ENCODE measurements around the gene NT5M.

NT5M gene

GRCh38 chr17:17303847-17304490 is 796 bp downstream of the NT5M start:
- WGBS, result 27% methylated on average over 21 of the region's 21 CpGs
- H3K27ac ChIP-seq (ENCODE audit: low read depth, low read length), result no peak overlapping the region
- H3K36me3 ChIP-seq (ENCODE audit: insufficient read depth, low read length), result 0 out of 2 replicates have a peak, but pooled peaks cover 1% of the 10 kb centered on the region
- peaks cover 12% of the 10 kb centered on the region for H3K27me3 ChIP-seq (ENCODE audit: insufficient read depth, low read length)
- H3K9me3 ChIP-seq (ENCODE audit: insufficient read depth, low read depth, low read length), result no peaks in the 10 kb centered on the region
- no peaks in the 10 kb centered on the region for H3K4me1 ChIP-seq (ENCODE audit: insufficient read depth, low read length)
- H3K9ac ChIP-seq (ENCODE audit: low read depth, low read length), result peak overlapping the region; percentile 58
- peak overlapping the region; percentile 80 for H3K4me3 ChIP-seq (ENCODE audit: low read length)

GRCh38 chr17:17304521-17304985 is 1.4 kb downstream of the NT5M start:
- H3K9me3 ChIP-seq (ENCODE audit: insufficient read depth, low read depth, low read length), result no peaks in the 10 kb centered on the region
- WGBS, result 85% methylated on average over 2 of the region's 2 CpGs
- peaks cover 12% of the 10 kb centered on the region for H3K27me3 ChIP-seq (ENCODE audit: insufficient read depth, low read length)
- H3K9ac ChIP-seq (ENCODE audit: low read depth, low read length), result no peak overlapping the region
- peak overlapping the region; percentile 80; the same call in 1 of the 2 replicates for H3K4me3 ChIP-seq (ENCODE audit: low read length)
- H3K27ac ChIP-seq (ENCODE audit: low read depth, low read length), result no peak overlapping the region
- H3K4me1 ChIP-seq (ENCODE audit: insufficient read depth, low read length), result no peaks in the 10 kb centered on the region
- peaks cover 6% of the 10 kb centered on the region; the same call in 1 of the 2 replicates for H3K36me3 ChIP-seq (ENCODE audit: insufficient read depth, low read length)

GRCh38 chr17:17305281-17305801 is 2.2 kb downstream of the NT5M start:
- Histone ChIP-seq H3K4me3 (ENCODE audit: low read length) (no peak overlapping the region), H3K4me1 (ENCODE audit: insufficient read depth, low read length) (no peaks in the 10 kb centered on the region), H3K27me3 (ENCODE audit: insufficient read depth, low read length) (peaks cover 12% of the 10 kb centered on the region), H3K27ac (ENCODE audit: low read depth, low read length) (no peak overlapping the region), H3K9me3 (ENCODE audit: insufficient read depth, low read depth, low read length) (no peaks in the 10 kb centered on the region), H3K36me3 (ENCODE audit: insufficient read depth, low read length) (peaks cover 6% of the 10 kb centered on the region; the same call in 1 of the 2 replicates), H3K9ac (ENCODE audit: low read depth, low read length) (no peak overlapping the region)
- 75% methylated on average over 5 of the region's 8 CpGs for WGBS

- H3K4me1 ChIP-seq (ENCODE audit: insufficient read depth, low read length), result no peaks in the 10 kb centered on the region
- peaks cover 4% of the 10 kb centered on the region for H3K27me3 ChIP-seq (ENCODE audit: insufficient read depth, low read length)
- WGBS, result 82% methylated on average over 1 of the region's 1 CpG
- H3K36me3 ChIP-seq (ENCODE audit: insufficient read depth, low read length), result peaks cover 6% of the 10 kb centered on the region; the same call in 1 of the 2 replicates
- no peak overlapping the region for H3K9ac ChIP-seq (ENCODE audit: low read depth, low read length)
- peaks cover 4% of the 10 kb centered on the region; the same call in 1 of the 2 replicates for H3K9me3 ChIP-seq (ENCODE audit: insufficient read depth, low read depth, low read length)
- H3K4me3 ChIP-seq (ENCODE audit: low read length), result no peak overlapping the region
- H3K27ac ChIP-seq (ENCODE audit: low read depth, low read length), result no peak overlapping the region
Measured at GRCh38 chr17:17309356-17309755, 6.2 kb downstream of the NT5M start.

- peaks cover 4% of the 10 kb centered on the region; the same call in 1 of the 2 replicates for H3K9me3 ChIP-seq (ENCODE audit: insufficient read depth, low read depth, low read length)
- no peak overlapping the region for H3K9ac ChIP-seq (ENCODE audit: low read depth, low read length)
- H3K36me3 ChIP-seq (ENCODE audit: insufficient read depth, low read length), result peaks cover 6% of the 10 kb centered on the region; the same call in 1 of the 2 replicates
- H3K4me1 ChIP-seq (ENCODE audit: insufficient read depth, low read length), result no peaks in the 10 kb centered on the region
- H3K27me3 ChIP-seq (ENCODE audit: insufficient read depth, low read length), result no peaks in the 10 kb centered on the region
- 63% methylated on average over 12 of the region's 12 CpGs for WGBS
- H3K4me3 ChIP-seq (ENCODE audit: low read length), result no peak overlapping the region
- H3K27ac ChIP-seq (ENCODE audit: low read depth, low read length), result no peak overlapping the region
Measured at GRCh38 chr17:17313350-17313991, 10.3 kb downstream of the NT5M start.

- Histone ChIP-seq H3K27ac (ENCODE audit: low read depth, low read length) (no peak overlapping the region), H3K4me1 (ENCODE audit: insufficient read depth, low read length) (no peaks in the 10 kb centered on the region), H3K9me3 (ENCODE audit: insufficient read depth, low read depth, low read length) (peaks cover 4% of the 10 kb centered on the region; the same call in 1 of the 2 replicates), H3K27me3 (ENCODE audit: insufficient read depth, low read length) (no peaks in the 10 kb centered on the region), H3K4me3 (ENCODE audit: low read length) (no peak overlapping the region), H3K36me3 (ENCODE audit: insufficient read depth, low read length) (no peaks in the 10 kb centered on the region; the same call in 1 of the 2 replicates), H3K9ac (ENCODE audit: low read depth, low read length) (no peak overlapping the region)
- WGBS, result 87% methylated on average over 5 of the region's 5 CpGs
Measured at GRCh38 chr17:17314501-17315071, 11.4 kb downstream of the NT5M start.

GRCh38 chr17:17315142-17315821 is 12.1 kb downstream of the NT5M start:
- Histone ChIP-seq H3K4me1 (ENCODE audit: insufficient read depth, low read length) (no peaks in the 10 kb centered on the region), H3K27ac (ENCODE audit: low read depth, low read length) (no peak overlapping the region), H3K36me3 (ENCODE audit: insufficient read depth, low read length) (no peaks in the 10 kb centered on the region; the same call in 1 of the 2 replicates), H3K9me3 (ENCODE audit: insufficient read depth, low read depth, low read length) (peaks cover 4% of the 10 kb centered on the region; the same call in 1 of the 2 replicates), H3K9ac (ENCODE audit: low read depth, low read length) (no peak overlapping the region), H3K4me3 (ENCODE audit: low read length) (no peak overlapping the region), H3K27me3 (ENCODE audit: insufficient read depth, low read length) (no peaks in the 10 kb centered on the region)
- 90% methylated on average over 5 of the region's 6 CpGs for WGBS

- 91% methylated on average over 16 of the region's 16 CpGs for WGBS
Measured at GRCh38 chr17:17320188-17320910, 17.2 kb downstream of the NT5M start.

GRCh38 chr17:17320911-17321220 is 17.7 kb downstream of the NT5M start:
- no peaks in the 10 kb centered on the region for H3K27me3 ChIP-seq (ENCODE audit: insufficient read depth, low read length)
- H3K27ac ChIP-seq (ENCODE audit: low read depth, low read length), result no peak overlapping the region
- H3K4me3 ChIP-seq (ENCODE audit: low read length), result no peak overlapping the region
- no peak overlapping the region for H3K9ac ChIP-seq (ENCODE audit: low read depth, low read length)
- H3K36me3 ChIP-seq (ENCODE audit: insufficient read depth, low read length), result no peaks in the 10 kb centered on the region; the same call in 1 of the 2 replicates
- no peaks in the 10 kb centered on the region for H3K4me1 ChIP-seq (ENCODE audit: insufficient read depth, low read length)
- WGBS, result 93% methylated on average over 10 of the region's 10 CpGs
- H3K9me3 ChIP-seq (ENCODE audit: insufficient read depth, low read depth, low read length), result no peaks in the 10 kb centered on the region

More at GRCh38 chr17:17320188-17320910, 17.2 kb downstream of the NT5M start:
- Histone ChIP-seq H3K4me3 (ENCODE audit: low read length) (no peak overlapping the region), H3K36me3 (ENCODE audit: insufficient read depth, low read length) (no peaks in the 10 kb centered on the region; the same call in 1 of the 2 replicates), H3K4me1 (ENCODE audit: insufficient read depth, low read length) (no peaks in the 10 kb centered on the region), H3K27me3 (ENCODE audit: insufficient read depth, low read length) (no peaks in the 10 kb centered on the region), H3K9ac (ENCODE audit: low read depth, low read length) (no peak overlapping the region), H3K9me3 (ENCODE audit: insufficient read depth, low read depth, low read length) (no peaks in the 10 kb centered on the region), H3K27ac (ENCODE audit: low read depth, low read length) (no peak overlapping the region)

GRCh38 chr17:17321356-17322025 is 18.3 kb downstream of the NT5M start:
- H3K27me3 ChIP-seq (ENCODE audit: insufficient read depth, low read length), result no peaks in the 10 kb centered on the region
- H3K9me3 ChIP-seq (ENCODE audit: insufficient read depth, low read depth, low read length), result no peaks in the 10 kb centered on the region
- no peak overlapping the region for H3K27ac ChIP-seq (ENCODE audit: low read depth, low read length)
- no peaks in the 10 kb centered on the region for H3K4me1 ChIP-seq (ENCODE audit: insufficient read depth, low read length)
- no peaks in the 10 kb centered on the region; the same call in 1 of the 2 replicates for H3K36me3 ChIP-seq (ENCODE audit: insufficient read depth, low read length)
- H3K4me3 ChIP-seq (ENCODE audit: low read length), result no peak overlapping the region
- WGBS, result 91% methylated on average over 11 of the region's 11 CpGs
- H3K9ac ChIP-seq (ENCODE audit: low read depth, low read length), result no peak overlapping the region
